ENCODE measurements around the gene ARID3B.
"Not testable (repeated sequence)": the region's sequence is repeated elsewhere in the genome, so short reads cannot be mapped to it uniquely, and the experiment has no call there.

Gene ARID3B

GRCh38 chr15:74540761-74541493, at the start of gene ARID3B:
Gene ARID3B (plus strand): TSS chr15:74541220. CDS start chr15:74543937, 2,717 bp downstream.
- peak; percentile 96 for DNase-seq (ENCODE audit: low spot score)

GRCh38 chr15:74496648-74497047, 44.4 kb upstream of the ARID3B start:
- no peak for DNase-seq (ENCODE audit: low spot score)

GRCh38 chr15:74497584-74497983, 43.4 kb upstream of the ARID3B start:
- DNase-seq (ENCODE audit: low spot score) = no peak

GRCh38 chr15:74499366-74499765, 41.7 kb upstream of the ARID3B start:
- DNase-seq (ENCODE audit: low spot score) = no peak

GRCh38 chr15:74500401-74500800, 40.6 kb upstream of the ARID3B start:
- DNase-seq (ENCODE audit: low spot score) = no peak

GRCh38 chr15:74502301-74502700, 38.7 kb upstream of the ARID3B start:
- DNase-seq (ENCODE audit: low spot score) = no peak

GRCh38 chr15:74504418-74504817, 36.6 kb upstream of the ARID3B start:
- no peak for DNase-seq (ENCODE audit: low spot score)

GRCh38 chr15:74504836-74505235, 36.2 kb upstream of the ARID3B start:
- DNase-seq (ENCODE audit: low spot score) = no peak

GRCh38 chr15:74505837-74506514, 35.0 kb upstream of the ARID3B start:
- no peak for DNase-seq (ENCODE audit: low spot score)

- DNase-seq (ENCODE audit: low spot score) = no peak
These were observed 34.5 kb upstream of the ARID3B start for GRCh38 chr15:74506515-74506840.

GRCh38 chr15:74511583-74511982, 29.4 kb upstream of the ARID3B start:
- DNase-seq (ENCODE audit: low spot score) = no peak

- DNase-seq (ENCODE audit: low spot score) = not testable (repeated sequence)
These were observed 27.0 kb upstream of the ARID3B start for GRCh38 chr15:74514059-74514458.

GRCh38 chr15:74517096-74517495, 23.9 kb upstream of the ARID3B start:
- DNase-seq (ENCODE audit: low spot score) = no peak

- DNase-seq (ENCODE audit: low spot score) = no peak
These were observed 21.7 kb upstream of the ARID3B start for GRCh38 chr15:74519311-74519710.

GRCh38 chr15:74520407-74520806, 20.6 kb upstream of the ARID3B start:
- no peak for DNase-seq (ENCODE audit: low spot score)

GRCh38 chr15:74523982-74524381, 17.0 kb upstream of the ARID3B start:
- DNase-seq (ENCODE audit: low spot score) = no peak

GRCh38 chr15:74525309-74525708, 15.7 kb upstream of the ARID3B start:
- DNase-seq (ENCODE audit: low spot score) = no peak

- no peak for DNase-seq (ENCODE audit: low spot score)
These were observed 15.1 kb upstream of the ARID3B start for GRCh38 chr15:74525945-74526344.

GRCh38 chr15:74528876-74529275, 12.1 kb upstream of the ARID3B start:
- DNase-seq (ENCODE audit: low spot score) = no peak

- DNase-seq (ENCODE audit: low spot score) = no peak
These were observed 11.1 kb upstream of the ARID3B start for GRCh38 chr15:74529921-74530320.

- no peak for DNase-seq (ENCODE audit: low spot score)
These were observed 10.3 kb upstream of the ARID3B start for GRCh38 chr15:74530771-74531143.

GRCh38 chr15:74531144-74531811, 9.7 kb upstream of the ARID3B start:
- no peak for DNase-seq (ENCODE audit: low spot score)

- no peak for DNase-seq (ENCODE audit: low spot score)
These were observed 5.5 kb upstream of the ARID3B start for GRCh38 chr15:74535388-74536084.

Measured in CD4-positive, alpha-beta T cell treated with Interleukin-2 at 100 ng/mL for 4 hours (primary cell).